Liver (tissue), 9 donors: ENCODE results near the gene GPHN. TPM values are rescaled to one million over a fixed set of nuclear protein-coding genes. Genes with fewer than 3 reads are reported as not detected.

Experiments
- DNase-seq: peaks from one replicate; pipeline ENCODE4 v3.0.0-alpha.2; 2017; ENCODE audit warnings: low spot score
- H3K27ac ChIP-seq, 2 donors: one replicate each; pipeline ENCODE4 v1.7.0; 2013; ENCODE audit warnings: inconsistent platforms in 2 of 2, low read length in 2 of 2, control low read depth in 1 of 2, low read depth in 1 of 2, mild to moderate bottlenecking in 1 of 2
- H3K27me3 ChIP-seq, 4 donors: one replicate each; pipeline versions ENCODE4 v1.6.1 to v1.7.0; 2013; ENCODE audit warnings: low read length in 3 of 4, inconsistent platforms in 1 of 4, mild to moderate bottlenecking in 1 of 4, moderate library complexity in 1 of 4; ENCODE audit not compliant: control insufficient read depth in 4 of 4, insufficient read depth in 4 of 4
- H3K36me3 ChIP-seq, 4 donors: one replicate each; pipeline versions ENCODE4 v1.6.1 to v1.7.0; 2013; ENCODE audit warnings: low read length in 3 of 4, mild to moderate bottlenecking in 3 of 4, low read depth in 1 of 4, moderate library complexity in 1 of 4; ENCODE audit not compliant: control insufficient read depth in 4 of 4, insufficient read depth in 3 of 4
- H3K4me1 ChIP-seq, 4 donors: one replicate each; pipeline versions ENCODE4 v1.6.1 to v1.7.0; 2013; ENCODE audit warnings: low read length in 3 of 4, mild to moderate bottlenecking in 3 of 4, moderate library complexity in 1 of 4; ENCODE audit not compliant: control insufficient read depth in 4 of 4, insufficient read depth in 4 of 4
- H3K4me3 ChIP-seq, 3 donors: one replicate each; pipeline versions ENCODE4 v1.6.1 to v1.7.0; 2013; ENCODE audit warnings: low read length in 3 of 3, control low read depth in 1 of 3, low read depth in 1 of 3, mild to moderate bottlenecking in 1 of 3
- H3K9ac ChIP-seq, 2 donors: one replicate each; pipeline ENCODE4 v1.7.0; 2013; ENCODE audit warnings: low read length in 2 of 2, mild to moderate bottlenecking in 2 of 2, moderate library complexity in 2 of 2, control low read depth in 1 of 2, low read depth in 1 of 2
- H3K9me3 ChIP-seq, 4 donors: one replicate each; pipeline versions ENCODE4 v1.6.1 to v1.7.0; 2013; ENCODE audit warnings: low read length in 3 of 4; ENCODE audit not compliant: control insufficient read depth in 4 of 4
- EGR1 ChIP-seq, 2 donors: IDR thresholded peaks; 2 replicates each; pipeline ENCODE4 v1.6.1; 2016 to 2018; ENCODE audit warnings: antibody characterized with exemption in 2 of 2, low read depth in 2 of 2
- FOXA1 ChIP-seq: IDR thresholded peaks from 2 replicates; pipeline ENCODE4 v1.6.1; 2016; ENCODE audit warnings: antibody characterized with exemption
- FOXA2 ChIP-seq: IDR thresholded peaks from 2 replicates; pipeline ENCODE4 v1.6.1; 2016; ENCODE audit warnings: antibody characterized with exemption
- GABPA ChIP-seq, 2 donors: IDR thresholded peaks in 1 of 2; conservative IDR thresholded peaks in 1 of 2; 2 replicates each; pipeline ENCODE4 v1.6.1; 2016; ENCODE audit warnings: antibody characterized with exemption in 2 of 2, mild to moderate bottlenecking in 1 of 2, moderate library complexity in 1 of 2
- HNF4A ChIP-seq, 2 donors: conservative IDR thresholded peaks; 2 replicates each; pipeline ENCODE4 v1.6.1; 2016; ENCODE audit warnings: antibody characterized with exemption in 2 of 2, mild to moderate bottlenecking in 2 of 2
- HNF4G ChIP-seq: IDR thresholded peaks from 2 replicates; pipeline ENCODE4 v1.6.1; 2016; ENCODE audit warnings: antibody characterized with exemption
- JUND ChIP-seq, 2 donors: IDR thresholded peaks; 2 replicates each; pipeline ENCODE4 v1.6.1; 2016; ENCODE audit warnings: antibody characterized with exemption in 2 of 2
- NR2F2 ChIP-seq: IDR thresholded peaks from 2 replicates; pipeline ENCODE4 v1.6.1; 2016; ENCODE audit warnings: antibody characterized with exemption
- RAD21 ChIP-seq, 2 donors: IDR thresholded peaks; 2 replicates each; pipeline ENCODE4 v1.6.1; 2016; ENCODE audit warnings: antibody characterized with exemption in 2 of 2, mild to moderate bottlenecking in 2 of 2
- TAF1 ChIP-seq: conservative IDR thresholded peaks from 2 replicates; pipeline ENCODE4 v1.6.1; 2016; ENCODE audit warnings: antibody characterized with exemption, mild to moderate bottlenecking
- YY1 ChIP-seq: IDR thresholded peaks from 2 replicates; pipeline ENCODE4 v1.6.1; 2016; ENCODE audit warnings: antibody characterized with exemption, mild to moderate bottlenecking
- WGBS: extraction: QIAGEN DNeasy Blood & Tissue Kit; methylation state at CpG from one replicate; pipeline ENCODE4 v1.1.7; 2013; 5-methylcytosine and 5-hydroxymethylcytosine counted together
- polyA plus RNA-seq, 2 donors: library from polyadenylated mRNA; stranded (reverse) in 1 of 2; unstranded in 1 of 2; fragments of 200-250 nt in 1 of 2; fragments of >200 nt in 1 of 2; fragmentation: Nextera tagmentation in 1 of 2; extraction: Ambion mirVana in 1 of 2; gene quantifications; one replicate each; pipeline versions ENCODE4 v1.2.1 to v1.2.3, GENCODE V29; 2013 to 2015
- total RNA-seq, 2 donors: library from RNA; depleted of rRNA; stranded (reverse); fragments of >200 nt; gene quantifications; one replicate each; pipeline ENCODE4 v1.2.3, GENCODE V29; 2014
- TF ChIP-seq, protein P1 (sequence below): IDR thresholded peaks from 2 replicates; pipeline ENCODE4 v1.6.1; 2016; ENCODE audit warnings: antibody characterized with exemption
- TF ChIP-seq, protein P2 (sequence below): fragments of 150-350 bp; IDR thresholded peaks from 2 replicates; pipeline ENCODE4 v1.5.1; 2017; ENCODE audit warnings: improper control_type of control experiment, low read depth, low read length; ENCODE audit not compliant: missing input control
- TF ChIP-seq, protein P3 (sequence below): IDR thresholded peaks from 2 replicates; pipeline ENCODE4 v1.6.1; 2016; ENCODE audit warnings: antibody characterized with exemption
- TF ChIP-seq, protein P4 (sequence below): IDR thresholded peaks from 2 replicates; pipeline ENCODE4 v1.6.1; 2016; ENCODE audit warnings: antibody characterized with exemption, mild to moderate bottlenecking
- donor health status: healthy.
- donor health status: healthy.
- donor health status: healthy.
- donor health status: healthy.
- donor health status: healthy.

GPHN gene
- total and polyA plus RNA-seq, 4 donors, result 18.4 to 76.4 (median 47.4) TPM

DNA sequence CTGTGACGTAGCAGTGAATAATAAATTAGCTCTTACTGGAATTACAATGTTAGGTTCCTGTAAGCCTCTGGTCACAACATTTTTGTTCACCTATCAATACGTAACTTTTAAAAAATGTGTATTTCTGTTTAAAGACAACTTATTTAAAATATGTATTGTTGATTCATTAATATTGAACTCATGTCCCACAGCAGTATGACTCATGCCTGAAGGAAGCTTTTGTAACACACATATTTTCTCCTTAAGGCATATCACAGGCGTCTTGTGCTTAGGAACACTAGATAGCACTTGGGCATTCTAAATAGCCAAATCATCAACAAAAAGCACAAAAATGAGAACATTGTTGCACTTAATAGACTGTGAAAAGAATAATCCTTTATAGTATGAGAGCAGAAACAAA lies 92.5 kb downstream of the GPHN start (continued):
- TF ChIP-seq, protein P1, sequence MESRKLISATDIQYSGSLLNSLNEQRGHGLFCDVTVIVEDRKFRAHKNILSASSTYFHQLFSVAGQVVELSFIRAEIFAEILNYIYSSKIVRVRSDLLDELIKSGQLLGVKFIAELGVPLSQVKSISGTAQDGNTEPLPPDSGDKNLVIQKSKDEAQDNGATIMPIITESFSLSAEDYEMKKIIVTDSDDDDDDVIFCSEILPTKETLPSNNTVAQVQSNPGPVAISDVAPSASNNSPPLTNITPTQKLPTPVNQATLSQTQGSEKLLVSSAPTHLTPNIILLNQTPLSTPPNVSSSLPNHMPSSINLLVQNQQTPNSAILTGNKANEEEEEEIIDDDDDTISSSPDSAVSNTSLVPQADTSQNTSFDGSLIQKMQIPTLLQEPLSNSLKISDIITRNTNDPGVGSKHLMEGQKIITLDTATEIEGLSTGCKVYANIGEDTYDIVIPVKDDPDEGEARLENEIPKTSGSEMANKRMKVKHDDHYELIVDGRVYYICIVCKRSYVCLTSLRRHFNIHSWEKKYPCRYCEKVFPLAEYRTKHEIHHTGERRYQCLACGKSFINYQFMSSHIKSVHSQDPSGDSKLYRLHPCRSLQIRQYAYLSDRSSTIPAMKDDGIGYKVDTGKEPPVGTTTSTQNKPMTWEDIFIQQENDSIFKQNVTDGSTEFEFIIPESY, result no peak

DNA sequence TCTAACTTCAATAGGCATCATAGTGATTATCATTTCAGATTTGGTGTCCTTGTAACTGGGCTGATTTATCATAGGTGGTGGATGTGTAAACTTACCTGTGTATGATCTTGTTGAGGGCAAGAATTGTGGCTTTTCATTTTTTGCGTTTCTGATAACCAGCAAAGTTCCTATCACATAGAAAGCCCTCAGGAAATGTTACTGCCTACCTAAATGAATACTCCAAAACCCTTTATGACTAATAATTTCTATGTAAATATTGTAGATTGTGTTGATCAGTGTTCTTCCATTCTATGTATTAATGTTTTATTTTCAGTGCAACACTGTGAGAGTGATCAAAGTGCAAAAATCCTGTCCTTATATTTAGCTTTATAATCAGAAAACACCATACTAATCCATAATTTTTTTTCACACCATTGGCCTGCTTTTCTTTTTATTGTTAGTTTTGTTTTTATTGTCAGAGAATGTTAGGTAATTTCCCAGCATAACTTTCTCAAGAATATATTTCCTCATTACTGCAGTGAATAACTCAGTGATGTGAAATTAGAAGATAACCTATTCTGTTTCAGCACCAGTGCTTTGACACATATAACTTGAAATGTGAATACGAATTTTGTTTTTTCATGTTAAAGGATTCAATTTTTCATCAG lies 94.1 kb downstream of the GPHN start:
- no peak for TF ChIP-seq NR2F2
- no peak for TF ChIP-seq YY1
- no peak for TF ChIP-seq EGR1 (IDR thresholded peaks at IDR 0.05; ENCODE audit: low read depth in 2 of 2)
- Histone ChIP-seq H3K36me3 (no peaks in the 10 kb centered on the region), H3K4me3 (no peak overlapping the region), H3K9ac (no peak overlapping the region), H3K4me1 (peaks cover 0 to 12% (median 5%) of the 10 kb centered on the region in 4 donors), H3K27ac (no peak overlapping the region), H3K9me3 (no peaks in the 10 kb centered on the region), H3K27me3 (no peaks in the 10 kb centered on the region)
- no peak for DNase-seq
- WGBS, result 73% methylated on average over 2 of the region's 2 CpGs

DNA sequence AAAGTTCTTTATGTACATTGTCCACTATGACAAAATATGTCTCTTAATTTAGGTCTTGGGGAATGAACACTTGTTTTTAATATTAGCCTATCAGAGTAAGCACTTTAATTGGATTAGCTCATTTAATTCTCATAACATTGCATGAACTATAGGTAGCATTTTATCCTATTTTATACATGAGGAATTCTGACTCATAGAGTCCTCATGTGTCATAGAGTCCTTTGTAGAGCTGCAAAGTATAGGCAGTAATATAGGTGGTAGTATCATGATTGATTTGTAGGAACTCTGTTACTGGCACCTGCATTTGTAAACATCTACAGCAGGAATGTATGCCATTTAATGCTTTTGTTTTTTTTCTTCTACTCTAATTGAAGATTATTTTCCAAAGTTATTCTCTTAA lies 96.0 kb downstream of the GPHN start:
- Histone ChIP-seq H3K27ac (no peak overlapping the region), H3K9ac (no peak overlapping the region), H3K4me3 (no peak overlapping the region), H3K27me3 (no peaks in the 10 kb centered on the region), H3K36me3 (no peaks in the 10 kb centered on the region), H3K9me3 (no peaks in the 10 kb centered on the region), H3K4me1 (peaks cover 0 to 12% (median 5%) of the 10 kb centered on the region in 4 donors)
- no peak for DNase-seq
- TF ChIP-seq RAD21 (IDR thresholded peaks at IDR 0.05) (no peak), JUND (IDR thresholded peaks at IDR 0.05) (no peak), EGR1 (IDR thresholded peaks at IDR 0.05; ENCODE audit: low read depth in 2 of 2) (no peak), TAF1 (no peak), YY1 (no peak), GABPA (IDR thresholded peaks at IDR 0.05 in 1 of 2, conservative IDR thresholded peaks at IDR 0.05 in 1 of 2) (no peak), FOXA1 (no peak), FOXA2 (no peak), NR2F2 (no peak), HNF4A (conservative IDR thresholded peaks at IDR 0.05) (no peak), HNF4G (no peak)
- TF ChIP-seq, protein P1, result no peak
- TF ChIP-seq, protein P2, sequence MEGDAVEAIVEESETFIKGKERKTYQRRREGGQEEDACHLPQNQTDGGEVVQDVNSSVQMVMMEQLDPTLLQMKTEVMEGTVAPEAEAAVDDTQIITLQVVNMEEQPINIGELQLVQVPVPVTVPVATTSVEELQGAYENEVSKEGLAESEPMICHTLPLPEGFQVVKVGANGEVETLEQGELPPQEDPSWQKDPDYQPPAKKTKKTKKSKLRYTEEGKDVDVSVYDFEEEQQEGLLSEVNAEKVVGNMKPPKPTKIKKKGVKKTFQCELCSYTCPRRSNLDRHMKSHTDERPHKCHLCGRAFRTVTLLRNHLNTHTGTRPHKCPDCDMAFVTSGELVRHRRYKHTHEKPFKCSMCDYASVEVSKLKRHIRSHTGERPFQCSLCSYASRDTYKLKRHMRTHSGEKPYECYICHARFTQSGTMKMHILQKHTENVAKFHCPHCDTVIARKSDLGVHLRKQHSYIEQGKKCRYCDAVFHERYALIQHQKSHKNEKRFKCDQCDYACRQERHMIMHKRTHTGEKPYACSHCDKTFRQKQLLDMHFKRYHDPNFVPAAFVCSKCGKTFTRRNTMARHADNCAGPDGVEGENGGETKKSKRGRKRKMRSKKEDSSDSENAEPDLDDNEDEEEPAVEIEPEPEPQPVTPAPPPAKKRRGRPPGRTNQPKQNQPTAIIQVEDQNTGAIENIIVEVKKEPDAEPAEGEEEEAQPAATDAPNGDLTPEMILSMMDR, result no peak
- TF ChIP-seq, protein P3, sequence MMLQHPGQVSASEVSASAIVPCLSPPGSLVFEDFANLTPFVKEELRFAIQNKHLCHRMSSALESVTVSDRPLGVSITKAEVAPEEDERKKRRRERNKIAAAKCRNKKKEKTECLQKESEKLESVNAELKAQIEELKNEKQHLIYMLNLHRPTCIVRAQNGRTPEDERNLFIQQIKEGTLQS, result no peak
- TF ChIP-seq, protein P4, sequence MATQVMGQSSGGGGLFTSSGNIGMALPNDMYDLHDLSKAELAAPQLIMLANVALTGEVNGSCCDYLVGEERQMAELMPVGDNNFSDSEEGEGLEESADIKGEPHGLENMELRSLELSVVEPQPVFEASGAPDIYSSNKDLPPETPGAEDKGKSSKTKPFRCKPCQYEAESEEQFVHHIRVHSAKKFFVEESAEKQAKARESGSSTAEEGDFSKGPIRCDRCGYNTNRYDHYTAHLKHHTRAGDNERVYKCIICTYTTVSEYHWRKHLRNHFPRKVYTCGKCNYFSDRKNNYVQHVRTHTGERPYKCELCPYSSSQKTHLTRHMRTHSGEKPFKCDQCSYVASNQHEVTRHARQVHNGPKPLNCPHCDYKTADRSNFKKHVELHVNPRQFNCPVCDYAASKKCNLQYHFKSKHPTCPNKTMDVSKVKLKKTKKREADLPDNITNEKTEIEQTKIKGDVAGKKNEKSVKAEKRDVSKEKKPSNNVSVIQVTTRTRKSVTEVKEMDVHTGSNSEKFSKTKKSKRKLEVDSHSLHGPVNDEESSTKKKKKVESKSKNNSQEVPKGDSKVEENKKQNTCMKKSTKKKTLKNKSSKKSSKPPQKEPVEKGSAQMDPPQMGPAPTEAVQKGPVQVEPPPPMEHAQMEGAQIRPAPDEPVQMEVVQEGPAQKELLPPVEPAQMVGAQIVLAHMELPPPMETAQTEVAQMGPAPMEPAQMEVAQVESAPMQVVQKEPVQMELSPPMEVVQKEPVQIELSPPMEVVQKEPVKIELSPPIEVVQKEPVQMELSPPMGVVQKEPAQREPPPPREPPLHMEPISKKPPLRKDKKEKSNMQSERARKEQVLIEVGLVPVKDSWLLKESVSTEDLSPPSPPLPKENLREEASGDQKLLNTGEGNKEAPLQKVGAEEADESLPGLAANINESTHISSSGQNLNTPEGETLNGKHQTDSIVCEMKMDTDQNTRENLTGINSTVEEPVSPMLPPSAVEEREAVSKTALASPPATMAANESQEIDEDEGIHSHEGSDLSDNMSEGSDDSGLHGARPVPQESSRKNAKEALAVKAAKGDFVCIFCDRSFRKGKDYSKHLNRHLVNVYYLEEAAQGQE, result no peak
